Endothelial cell of umbilical vein (primary cell): ENCODE results near the gene COL4A2. TPM values are rescaled to one million over a fixed set of nuclear protein-coding genes. Genes with fewer than 3 reads are reported as not detected.

Experiments used
- BruUV-seq: library from RNA; stranded (reverse); fragments of 400-500 nt; replicated peaks from 2 replicates; lab custom pipeline; 2021; lab: Mats Ljungman, UMichigan
- CTCF ChIA-PET: fragments of 300-600, 350-600 bp; sonication (Branson Sonifier 250); formaldehyde crosslinking; loops from one replicate; lab custom pipeline; 2021; ENCODE audit warnings: antibody characterized with exemption, inconsistent platforms; lab: Charles Lee
- POLR2A ChIA-PET: fragments of 300-600, 350-600 bp; sonication (Branson Sonifier 250); formaldehyde crosslinking; loops from one replicate; lab custom pipeline; 2021; ENCODE audit warnings: antibody characterized with exemption, inconsistent platforms; lab: Charles Lee
- DNase-seq: peaks from one replicate; pipeline ENCODE4 v3.0.0-alpha.2; 2011; ENCODE audit warnings: low read depth, low spot score
- FAIRE-seq: peaks from 2 replicates; lab custom pipeline; 2011; peaks lifted over from hg19 to GRCh38; lab: Jason Lieb, UNC
- H2AFZ ChIP-seq: 2 replicates; pipeline ENCODE4 v1.6.0; 2012; ENCODE audit warnings: low read depth, low read length, control low read depth, inconsistent platforms
- H3K27ac ChIP-seq: 2 replicates; pipeline ENCODE4 v1.5.1; 2011; ENCODE audit warnings: low read depth, mild to moderate bottlenecking, control low read depth, low read length, moderate library complexity; ENCODE audit not compliant: insufficient read depth
- H3K27me3 ChIP-seq, 2 experiments: 2 replicates each; pipeline versions ENCODE4 v1.6.0 to v1.6.1; 2011; ENCODE audit warnings: low read length in 2 of 2, mixed read lengths in 1 of 2; ENCODE audit not compliant: control insufficient read depth in 2 of 2, insufficient read depth in 2 of 2
- H3K36me3 ChIP-seq, 2 experiments: 2 replicates in 1 of 2; 3 replicates in 1 of 2; pipeline ENCODE4 v1.5.1; 2011; ENCODE audit warnings: low read length in 2 of 2, mild to moderate bottlenecking in 1 of 2, moderate library complexity in 1 of 2; ENCODE audit not compliant: control insufficient read depth in 2 of 2, insufficient read depth in 2 of 2; ENCODE audit errors: extremely low read depth in 1 of 2
- H3K4me1 ChIP-seq: 3 replicates; pipeline ENCODE4 v1.5.1; 2011; ENCODE audit warnings: mild to moderate bottlenecking, low read length; ENCODE audit not compliant: control insufficient read depth, insufficient read depth; ENCODE audit errors: extremely low read depth
- H3K4me2 ChIP-seq: 2 replicates; pipeline ENCODE4 v1.6.1; 2011; ENCODE audit warnings: low read length, control low read depth, mixed read lengths; ENCODE audit not compliant: insufficient read depth
- H3K4me3 ChIP-seq, 3 experiments: fragments of 200-600 bp in 1 of 3; sonication (generic), shearing (Covaris generic) in 1 of 3; replicated peaks in 1 of 3; 2 replicates each; pipeline ENCODE4 v1.5.1; 2011 to 2016; ENCODE audit warnings: control low read depth in 3 of 3, low read length in 3 of 3, mild to moderate bottlenecking in 2 of 3, inconsistent platforms in 1 of 3, low read depth in 1 of 3, moderate library complexity in 1 of 3; ENCODE audit not compliant: insufficient read depth in 1 of 3
- H3K79me2 ChIP-seq: 2 replicates; pipeline ENCODE4 v1.6.0; 2012; ENCODE audit warnings: low read length, inconsistent platforms; ENCODE audit not compliant: control insufficient read depth, insufficient read depth
- H3K9ac ChIP-seq: replicated peaks from 2 replicates; pipeline ENCODE3; 2011; ENCODE audit warnings: low read length, control low read depth; ENCODE audit not compliant: insufficient read depth; ENCODE audit errors: extremely low read depth
- H3K9me1 ChIP-seq: replicated peaks from 3 replicates; pipeline ENCODE4 v1.6.0; 2011; ENCODE audit warnings: mild to moderate bottlenecking, low read length; ENCODE audit not compliant: control insufficient read depth, insufficient read depth; ENCODE audit errors: extremely low read depth
- H3K9me3 ChIP-seq: replicated peaks from 2 replicates; pipeline ENCODE4 v1.5.1; 2012; ENCODE audit warnings: low read length, inconsistent platforms; ENCODE audit not compliant: control insufficient read depth, insufficient read depth
- H4K20me1 ChIP-seq: replicated peaks from 2 replicates; pipeline ENCODE3; 2011; ENCODE audit warnings: mild to moderate bottlenecking, low read length; ENCODE audit not compliant: control insufficient read depth, insufficient read depth; ENCODE audit errors: extremely low read depth
- EZH2 ChIP-seq: IDR thresholded peaks from 2 replicates; pipeline ENCODE4 v1.6.1; 2012; ENCODE audit warnings: borderline replicate concordance, low read depth, mild to moderate bottlenecking, moderate library complexity, low read length, inconsistent platforms; ENCODE audit not compliant: severe bottlenecking
- FOS ChIP-seq: IDR thresholded peaks from 2 replicates; pipeline ENCODE4 v1.6.1; 2011; ENCODE audit warnings: mild to moderate bottlenecking, low read length, moderate library complexity, borderline replicate concordance; ENCODE audit not compliant: insufficient read depth
- GATA2 ChIP-seq: IDR thresholded peaks from 2 replicates; pipeline ENCODE4 v1.7.0; 2011; ENCODE audit warnings: low read depth, mild to moderate bottlenecking, moderate library complexity, mixed read lengths, low read length; ENCODE audit not compliant: insufficient read length, insufficient read depth
- JUN ChIP-seq: IDR thresholded peaks from 2 replicates; pipeline ENCODE4 v1.6.1; 2011; ENCODE audit warnings: borderline replicate concordance, low read depth; ENCODE audit not compliant: insufficient read length, insufficient read depth
- MYC ChIP-seq: IDR thresholded peaks from one replicate; pipeline ENCODE4 v1.6.1; 2011; ENCODE audit warnings: mild to moderate bottlenecking, low read depth, low read length
- POLR2A ChIP-seq: IDR thresholded peaks from 2 replicates; pipeline ENCODE4 v1.6.1; 2012; ENCODE audit warnings: low read depth, mild to moderate bottlenecking, control low read depth, low read length
- POLR2AphosphoS5 ChIP-seq: IDR thresholded peaks from 2 replicates; pipeline ENCODE4 v1.6.1; 2012; ENCODE audit warnings: low read depth, mild to moderate bottlenecking, control low read depth, low read length, moderate library complexity; ENCODE audit not compliant: insufficient read depth
- dilution Hi-C: fragments of 300-500 bp; cut with MboI; formaldehyde crosslinking; loops from one replicate; pipeline ENCODE4 v1.15.0; 2019; ENCODE audit warnings: low sequenced_read_pairs; ENCODE audit not compliant: extremely low pct_ligation_motif_present
- intact Hi-C: fragments of 100-400 bp; cut with micrococcal nuclease; formaldehyde crosslinking; loops from one replicate; pipeline ENCODE4 v1.10.0; 2022
- polyA plus RNA-seq, 4 experiments: library from polyadenylated mRNA; depleted of rRNA in 3 of 4; stranded (reverse) in 3 of 4; unstranded in 1 of 4; fragments of >200 nt; gene quantifications; 2 replicates each; pipeline versions ENCODE4 v1.2.1 to v1.2.3, GENCODE V29; 2011 to 2012; ENCODE audit warnings: missing spikeins in 1 of 4
- total RNA-seq: library from RNA; stranded (reverse); gene quantifications from 2 replicates; pipeline ENCODE4 v1.2.3, GENCODE V29; 2021
- TF ChIP-seq, protein P1 (sequence below): IDR thresholded peaks from 2 replicates; pipeline ENCODE4 v1.6.1; 2011; ENCODE audit not compliant: insufficient read depth, insufficient read length
- TF ChIP-seq, protein P2 (sequence below), 2 donors: IDR thresholded peaks; 1 replicate in 1 of 2; 2 replicates in 1 of 2; pipeline ENCODE4 v1.5.1; 2011; ENCODE audit warnings: low read length in 2 of 2, mild to moderate bottlenecking in 2 of 2, moderate library complexity in 2 of 2, control low read depth in 1 of 2, inconsistent platforms in 1 of 2, low read depth in 1 of 2; ENCODE audit not compliant: insufficient read depth in 1 of 2; ENCODE audit errors: extremely low read depth in 1 of 2

Gene COL4A2
- total and polyA plus RNA-seq, 2 donors (not counting 3 experiments of a cell fraction or from before 2014, with no cell fraction given) = 792 to 940 TPM

DNA sequence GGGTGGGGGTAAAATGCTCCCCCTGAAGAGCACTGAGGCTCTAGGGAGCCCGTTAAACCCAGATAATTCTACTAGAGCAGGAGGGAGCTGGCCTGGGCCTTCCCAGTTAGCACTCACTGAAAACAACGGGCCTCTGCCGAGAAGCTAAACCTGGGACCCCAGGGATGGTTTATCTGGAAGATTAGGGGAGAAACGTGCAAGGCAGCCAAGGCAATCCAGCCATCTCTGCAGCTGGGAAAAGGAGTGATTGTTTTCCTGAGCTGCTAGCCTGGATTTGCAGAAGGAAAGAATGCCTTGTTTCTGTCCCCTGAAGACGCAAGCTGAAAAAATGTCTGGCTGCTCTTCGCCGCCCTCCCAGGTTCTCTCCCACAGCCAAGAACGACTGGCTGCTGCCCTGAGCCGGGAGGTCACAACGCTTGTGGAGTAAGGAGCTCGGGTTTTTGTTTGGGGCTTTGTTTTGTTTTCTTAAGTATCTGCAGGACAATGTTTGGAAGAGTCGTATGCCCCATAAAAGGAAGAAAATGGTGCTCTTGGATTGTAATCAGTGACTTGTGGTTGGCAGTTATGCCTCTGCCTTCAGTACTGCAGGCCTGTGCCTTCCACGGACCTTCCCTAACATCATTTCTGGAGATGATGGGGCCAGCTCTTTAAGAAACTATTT lies 31.5 kb downstream of the COL4A2 start:
- DNase-seq (peak; percentile 49), FAIRE-seq (peak; percentile 24)
- H3K27ac ChIP-seq = peak overlapping the region; percentile 46
- intact Hi-C loops (no loop called here), dilution Hi-C loops (no loop called here)
- H2AFZ ChIP-seq = no peak overlapping the region
- no TSS peak for BruUV-seq
- peaks cover 60% of the 10 kb centered on the region for H3K79me2 ChIP-seq
- H3K4me3 ChIP-seq = no peak overlapping the region
- no peaks in the 10 kb centered on the region for H4K20me1 ChIP-seq
- peaks cover 62% of the 10 kb centered on the region for H3K4me1 ChIP-seq
- H3K4me2 ChIP-seq = no peak overlapping the region
- H3K27me3 ChIP-seq = no peaks in the 10 kb centered on the region
- H3K9me1 ChIP-seq = no peaks in the 10 kb centered on the region
- ChIA-PET POLR2A (no interaction called here), CTCF (interaction anchor here (1.1 to 1.6 kb wide), 4 partner anchors 9 to 91 kb away, joined by 3 to 7 read pairs (median 3); no protein-coding TSS in a partner anchor)
- TF ChIP-seq, protein P1, sequence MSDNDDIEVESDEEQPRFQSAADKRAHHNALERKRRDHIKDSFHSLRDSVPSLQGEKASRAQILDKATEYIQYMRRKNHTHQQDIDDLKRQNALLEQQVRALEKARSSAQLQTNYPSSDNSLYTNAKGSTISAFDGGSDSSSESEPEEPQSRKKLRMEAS = no peak
- no peak for TF ChIP-seq MYC
- TF ChIP-seq, protein P2, sequence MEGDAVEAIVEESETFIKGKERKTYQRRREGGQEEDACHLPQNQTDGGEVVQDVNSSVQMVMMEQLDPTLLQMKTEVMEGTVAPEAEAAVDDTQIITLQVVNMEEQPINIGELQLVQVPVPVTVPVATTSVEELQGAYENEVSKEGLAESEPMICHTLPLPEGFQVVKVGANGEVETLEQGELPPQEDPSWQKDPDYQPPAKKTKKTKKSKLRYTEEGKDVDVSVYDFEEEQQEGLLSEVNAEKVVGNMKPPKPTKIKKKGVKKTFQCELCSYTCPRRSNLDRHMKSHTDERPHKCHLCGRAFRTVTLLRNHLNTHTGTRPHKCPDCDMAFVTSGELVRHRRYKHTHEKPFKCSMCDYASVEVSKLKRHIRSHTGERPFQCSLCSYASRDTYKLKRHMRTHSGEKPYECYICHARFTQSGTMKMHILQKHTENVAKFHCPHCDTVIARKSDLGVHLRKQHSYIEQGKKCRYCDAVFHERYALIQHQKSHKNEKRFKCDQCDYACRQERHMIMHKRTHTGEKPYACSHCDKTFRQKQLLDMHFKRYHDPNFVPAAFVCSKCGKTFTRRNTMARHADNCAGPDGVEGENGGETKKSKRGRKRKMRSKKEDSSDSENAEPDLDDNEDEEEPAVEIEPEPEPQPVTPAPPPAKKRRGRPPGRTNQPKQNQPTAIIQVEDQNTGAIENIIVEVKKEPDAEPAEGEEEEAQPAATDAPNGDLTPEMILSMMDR (IDR thresholded peaks at IDR 0.05; ENCODE audit: extremely low read depth in 1 of 2, insufficient read depth in 1 of 2, low read depth in 1 of 2, low read length in 2 of 2) = no peak
- TF ChIP-seq POLR2AphosphoS5 = no peak
- TF ChIP-seq GATA2 = no peak
- no peak for TF ChIP-seq EZH2
- no peak for TF ChIP-seq FOS
- TF ChIP-seq POLR2A = no peak
- no peak for TF ChIP-seq JUN
- H3K9me3 ChIP-seq = no peaks in the 10 kb centered on the region
- H3K9ac ChIP-seq = no peak overlapping the region
- peaks cover 0 to 3% of the 10 kb centered on the region in 2 experiments for H3K36me3 ChIP-seq
